ENCODE data around the gene NFIB. TPM values are rescaled to one million over a fixed set of nuclear protein-coding genes. Genes with fewer than 3 reads are reported as not detected.

The NFIB gene
- total and polyA plus RNA-seq, 2 of the 8 experiments (the other 6 are each of a cell fraction or from before 2014, with no cell fraction given) = 2.6 to 13.1 TPM

DNA sequence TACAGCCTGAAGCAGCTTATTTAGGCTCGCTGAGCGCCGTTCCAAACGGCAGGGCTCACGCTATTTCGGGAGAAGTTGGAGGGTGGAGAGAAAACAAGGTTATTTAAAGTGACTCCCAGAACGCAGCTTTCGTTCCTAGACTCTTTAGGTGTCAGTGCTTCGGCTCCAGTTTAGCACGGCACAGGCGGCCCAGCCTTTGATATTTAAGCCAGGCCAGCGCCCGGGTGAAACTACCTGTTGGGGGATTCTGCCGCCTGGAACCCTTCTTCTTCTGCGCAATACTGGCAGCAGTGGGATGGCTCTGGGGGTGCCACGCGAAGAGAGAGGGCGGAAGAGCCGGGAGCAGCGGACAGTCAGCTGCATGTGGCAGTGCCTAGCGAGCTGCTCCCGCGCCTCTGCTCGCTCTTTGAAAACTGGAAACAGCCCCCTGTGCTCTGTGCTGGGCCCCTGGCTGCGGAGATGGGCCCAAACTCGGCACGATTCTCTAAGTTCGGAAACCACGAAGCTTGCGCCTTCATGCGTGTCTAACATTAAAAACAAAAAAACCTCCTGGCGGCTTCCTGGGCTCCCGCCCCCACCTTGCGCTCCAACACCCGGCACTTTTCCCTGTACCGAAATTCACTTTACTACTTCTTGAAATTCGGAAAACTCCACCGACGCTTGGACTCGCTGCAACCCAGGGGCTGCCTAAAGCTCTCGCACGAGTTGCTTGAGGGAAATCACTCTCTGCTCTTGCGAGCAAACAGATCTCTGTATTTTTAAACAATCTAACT, 34.6 kb upstream of the NFIB start (continued):
- no peak for TF ChIP-seq POU5F1 (IDR thresholded peaks at IDR 0.05; ENCODE audit: low read depth, low read length)
- TF ChIP-seq ASH2L (IDR thresholded peaks at IDR 0.05; ENCODE audit: low read length) = no peak
